Amygdala (tissue), 56 donors: ENCODE data around the gene CTCFL.

Experiments used
- DNase-seq, 56 donors: peaks; one replicate each; lab custom pipeline; 2025; lab: John Stamatoyannopoulos, UW

CTCFL gene

GRCh38 chr20:57450419-57450818 lies 74.5 kb downstream of the CTCFL start:
- DNase-seq = peak in 16 of 56 donors; percentile 7 to 51 (median 24)

DNA sequence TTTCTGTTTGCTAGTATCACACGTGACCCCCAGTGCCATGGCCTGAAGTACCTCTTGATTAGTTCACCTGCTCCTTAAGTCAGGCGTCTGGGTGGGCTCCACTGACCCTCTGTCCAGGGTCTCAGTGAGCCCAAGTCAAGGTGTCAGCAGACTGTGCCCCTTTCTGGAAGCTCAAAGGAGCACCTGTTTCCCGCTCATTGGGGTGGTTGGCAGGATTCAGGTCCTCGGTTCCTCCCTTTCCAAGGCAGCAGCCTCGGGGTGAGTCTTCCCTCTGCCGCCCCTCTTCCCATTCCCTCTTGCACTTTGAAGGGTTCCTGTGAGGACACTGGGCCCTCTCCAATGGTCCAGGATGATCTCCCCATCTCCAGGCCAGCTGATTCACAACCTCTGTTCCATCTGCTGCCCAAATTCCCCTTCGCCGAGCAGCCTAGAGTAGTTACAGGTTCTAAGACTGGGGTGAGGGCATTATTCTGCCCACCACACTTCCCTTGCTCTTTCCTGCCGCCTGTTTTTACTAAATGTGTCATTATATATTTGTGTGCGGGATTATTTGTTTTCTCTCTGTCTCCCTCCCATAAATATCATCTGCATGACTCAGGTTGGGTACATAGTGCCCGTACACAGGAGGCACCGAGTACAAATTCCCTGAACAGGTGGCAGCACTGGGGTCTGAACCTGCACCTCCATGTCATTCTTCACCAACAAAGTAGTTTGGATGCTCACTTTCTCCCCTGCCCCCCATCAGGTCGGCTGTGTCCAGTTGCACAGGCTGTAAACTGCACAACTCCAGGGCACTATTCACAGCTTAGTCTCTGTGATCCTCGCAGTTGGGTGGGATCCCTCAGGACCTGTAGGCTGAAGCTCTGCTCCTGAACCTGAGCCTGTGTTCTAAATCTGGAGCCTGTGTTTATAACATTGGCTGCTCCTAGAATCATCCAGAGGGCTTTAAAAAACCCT lies 75.3 kb downstream of the CTCFL start:
- no peak for DNase-seq

DNA sequence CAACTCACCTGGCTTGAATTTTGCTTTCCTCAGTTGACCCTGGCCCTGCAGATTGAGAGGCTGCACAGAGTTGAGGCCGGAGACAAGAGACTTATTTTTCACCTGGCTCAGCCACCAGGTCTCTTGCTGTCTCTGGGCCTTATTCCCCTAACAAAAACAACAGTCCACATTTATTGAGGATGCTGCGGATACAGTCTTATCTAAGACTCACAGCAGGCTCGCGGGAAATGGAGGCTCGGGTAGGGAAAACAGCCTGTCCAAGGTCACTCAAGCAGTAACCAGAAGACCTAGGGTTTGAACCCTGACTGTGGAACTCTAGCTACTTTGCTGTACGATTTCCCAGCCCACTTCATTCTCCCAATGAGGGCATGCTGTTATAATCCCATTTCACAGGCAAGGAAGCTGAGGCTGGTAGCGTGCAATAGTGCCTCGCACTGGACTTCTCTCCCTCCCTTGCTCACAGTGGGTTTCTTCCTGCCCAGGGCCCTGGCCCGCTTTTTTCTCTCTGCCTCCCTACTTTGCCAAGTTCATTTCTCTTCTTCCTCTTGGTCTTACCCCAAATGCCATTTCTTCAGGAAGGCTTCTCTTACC lies 76.1 kb downstream of the CTCFL start:
- DNase-seq = no peak
